ENCODE measurements around the gene TLE3.
A peak's percentile ranks its signal among the peaks of the same experiment; 100 is the strongest.
"Not testable (repeated sequence)": the region's sequence is repeated elsewhere in the genome, so short reads cannot be mapped to it uniquely, and the experiment has no call there.

The TLE3 gene

DNA sequence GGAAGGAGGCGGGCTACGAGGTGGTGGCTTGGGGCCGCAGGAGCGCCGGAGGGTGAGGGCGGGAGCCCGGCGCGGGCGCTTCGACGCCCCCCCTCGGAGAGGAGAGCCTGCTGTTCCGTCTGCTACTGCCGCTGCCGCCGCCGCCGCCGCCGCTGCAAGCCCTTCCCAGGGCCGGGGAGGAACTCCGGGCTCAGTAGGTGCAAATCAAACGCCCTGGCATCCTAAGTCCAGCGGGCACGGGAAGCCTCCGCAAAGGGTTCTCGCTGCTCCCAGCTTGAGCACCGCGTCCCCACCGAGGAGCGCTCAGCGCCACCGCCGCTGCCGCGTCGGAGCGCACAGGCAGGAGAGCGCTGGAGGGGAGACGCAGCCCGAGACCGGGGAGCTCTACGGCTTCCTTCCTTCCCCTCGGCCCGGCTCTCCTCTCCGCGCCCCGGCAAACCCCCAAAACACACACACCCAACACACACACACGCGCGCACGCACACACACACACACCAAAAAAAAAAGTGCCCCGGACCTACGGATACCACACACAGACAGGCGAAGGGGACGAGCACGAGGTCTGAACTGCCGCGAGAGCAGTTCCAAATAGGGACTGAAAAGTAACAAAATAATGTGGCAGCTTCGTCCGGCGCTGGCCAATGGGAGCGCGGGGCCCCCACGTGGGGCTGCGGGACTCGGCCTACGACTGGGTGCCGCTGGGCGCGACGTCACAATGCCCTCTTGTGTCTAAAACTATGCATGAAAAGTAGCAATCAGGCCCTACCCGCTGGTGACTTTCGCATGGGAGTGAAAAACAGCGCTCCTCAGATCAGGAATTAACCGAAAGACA is at the start of gene TLE3:
TLE3 (minus strand) TSS at position 597 of the 832 bp plus-strand sequence. CDS start 1,119 bp downstream, outside the sequence.
- DNase-seq, result peak; percentile 88

DNA sequence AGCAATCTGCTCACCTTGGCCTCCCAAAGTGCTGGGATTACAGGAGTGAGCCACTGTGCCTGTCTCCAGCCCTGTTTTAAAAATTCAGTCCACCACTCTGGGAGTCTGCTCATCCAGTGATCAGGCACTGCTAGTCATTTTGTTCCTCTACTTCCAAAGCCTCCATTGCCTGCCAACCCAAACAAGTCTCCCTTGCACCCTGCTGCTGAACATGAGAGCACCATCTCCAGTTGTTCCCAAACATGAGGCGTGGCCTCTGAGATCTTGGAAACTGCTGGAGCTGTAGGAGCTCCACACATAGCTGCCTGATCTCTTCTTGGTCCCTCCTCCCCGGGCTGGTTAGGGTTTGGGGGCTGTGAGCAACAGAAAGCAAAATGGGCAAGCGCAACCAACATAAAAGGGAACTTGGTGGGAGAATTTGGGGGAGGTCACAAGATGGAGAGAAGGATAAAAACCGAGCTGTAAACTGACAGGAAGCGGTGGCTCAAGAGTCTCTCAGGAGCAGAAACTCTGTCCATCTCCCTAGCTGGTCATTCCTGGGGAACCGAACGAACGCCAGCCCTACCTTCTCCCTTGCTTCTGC is 49.6 kb upstream of the TLE3 start:
- DNase-seq, result no peak

DNA sequence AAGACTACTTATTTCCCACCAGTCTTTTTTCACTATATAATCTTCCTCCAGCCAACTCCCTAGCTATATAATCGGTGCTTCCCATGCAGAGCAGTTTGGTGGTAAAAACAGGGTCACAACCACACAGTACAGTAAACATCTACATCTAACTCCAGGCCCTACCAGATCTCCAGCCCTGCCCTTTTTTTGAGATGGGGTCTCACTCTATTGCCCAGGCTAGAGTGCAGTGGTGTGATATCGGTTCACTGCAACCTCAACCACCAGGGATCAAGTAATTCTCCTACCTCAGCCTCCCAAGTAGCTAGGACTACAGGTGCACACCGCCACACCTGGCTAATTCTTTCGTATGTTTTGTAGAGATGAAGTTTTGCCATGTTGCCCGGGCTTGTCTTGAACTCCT is 49.1 kb upstream of the TLE3 start:
- no peak for DNase-seq

DNA sequence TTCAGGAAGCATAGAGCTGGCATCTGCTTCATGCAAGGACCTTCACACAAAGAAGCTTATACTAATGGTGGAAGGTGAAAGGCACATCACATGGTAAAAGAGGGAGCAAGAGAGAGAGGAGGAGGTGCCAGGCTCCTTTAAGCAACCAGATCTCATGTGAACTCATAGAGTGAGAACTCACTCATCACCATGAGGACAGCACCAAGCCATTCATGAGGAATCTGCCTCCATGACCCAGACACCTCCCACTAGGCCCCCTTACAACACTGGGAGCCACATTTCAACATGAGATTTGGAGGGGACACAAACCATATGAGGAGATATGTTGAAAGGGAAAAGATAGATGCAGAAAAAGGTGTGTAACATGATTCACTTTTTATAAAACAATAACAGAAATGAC is 48.4 kb upstream of the TLE3 start:
- no peak for DNase-seq

DNA sequence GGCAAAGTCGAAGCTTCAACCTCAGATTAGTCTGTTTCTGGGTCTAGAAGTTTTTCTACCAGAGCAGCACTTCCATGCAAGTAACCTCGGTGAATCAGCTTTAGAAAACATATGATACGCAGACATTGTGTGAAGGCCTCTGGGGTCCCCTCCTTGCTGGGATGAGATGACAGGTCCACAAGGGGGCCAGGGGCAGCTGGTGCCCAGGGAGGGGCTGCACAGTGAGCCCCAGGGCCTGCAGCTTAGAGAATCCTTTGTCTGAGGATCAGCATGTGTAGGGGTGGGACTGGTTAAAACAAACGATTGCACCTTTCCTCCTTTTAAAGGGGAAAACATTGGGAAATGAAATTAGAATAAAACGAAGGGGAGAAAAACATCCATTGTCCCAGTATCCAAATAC is 47.5 kb upstream of the TLE3 start:
- no peak for DNase-seq

DNA sequence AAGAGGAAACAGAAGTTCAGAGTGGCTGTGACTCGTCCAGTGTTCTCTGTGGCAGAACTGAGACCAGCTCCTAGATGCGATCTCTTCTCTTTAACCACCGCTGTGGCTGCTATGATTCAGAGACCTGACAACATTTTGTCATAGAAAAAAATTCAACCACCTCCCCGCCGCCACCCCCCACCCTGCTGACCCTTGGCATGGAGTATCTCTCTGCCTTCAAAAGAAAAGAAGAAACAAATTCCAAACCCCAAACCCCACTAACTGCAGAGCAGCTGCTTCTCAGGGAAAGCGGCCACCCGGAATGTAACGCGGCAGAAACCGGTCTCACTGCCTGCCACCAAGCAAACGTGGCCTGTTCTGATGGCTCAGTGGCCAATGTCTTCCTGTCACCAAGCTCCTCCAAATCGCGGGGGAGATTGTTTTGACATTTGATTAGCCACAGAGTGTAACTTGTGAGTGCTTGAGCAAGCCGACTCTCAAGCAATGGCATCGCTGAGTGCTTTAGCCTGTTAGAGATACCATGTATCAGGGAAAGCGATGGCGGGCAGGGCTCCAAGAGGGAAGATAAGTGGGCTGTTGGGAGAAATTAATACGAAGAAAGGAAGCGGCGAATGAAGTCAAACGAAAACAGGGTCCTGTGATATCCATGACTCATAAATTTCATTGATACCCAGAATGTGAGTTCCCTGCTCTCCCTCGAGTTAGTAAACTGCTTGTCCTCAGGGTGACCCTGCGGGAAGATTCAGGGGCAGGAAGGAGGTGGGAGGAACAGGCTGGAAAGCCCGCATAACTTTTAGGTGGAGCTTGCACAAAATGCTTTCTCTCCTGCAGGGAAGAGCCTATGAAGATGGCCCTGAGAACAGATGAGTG is 44.8 kb upstream of the TLE3 start:
- no peak for DNase-seq

DNA sequence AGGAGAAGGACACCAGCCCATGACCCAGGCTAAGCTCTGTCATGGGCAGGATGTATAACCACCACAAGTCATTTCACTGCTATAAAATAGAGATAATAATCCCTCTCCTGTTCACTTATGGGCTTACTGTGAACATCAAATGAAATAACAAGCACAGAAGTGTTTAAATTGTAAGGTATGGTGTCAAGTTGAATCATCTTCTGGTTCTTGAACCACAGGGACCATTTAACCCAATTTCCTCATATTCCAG is 44.3 kb upstream of the TLE3 start:
- no peak for DNase-seq

DNA sequence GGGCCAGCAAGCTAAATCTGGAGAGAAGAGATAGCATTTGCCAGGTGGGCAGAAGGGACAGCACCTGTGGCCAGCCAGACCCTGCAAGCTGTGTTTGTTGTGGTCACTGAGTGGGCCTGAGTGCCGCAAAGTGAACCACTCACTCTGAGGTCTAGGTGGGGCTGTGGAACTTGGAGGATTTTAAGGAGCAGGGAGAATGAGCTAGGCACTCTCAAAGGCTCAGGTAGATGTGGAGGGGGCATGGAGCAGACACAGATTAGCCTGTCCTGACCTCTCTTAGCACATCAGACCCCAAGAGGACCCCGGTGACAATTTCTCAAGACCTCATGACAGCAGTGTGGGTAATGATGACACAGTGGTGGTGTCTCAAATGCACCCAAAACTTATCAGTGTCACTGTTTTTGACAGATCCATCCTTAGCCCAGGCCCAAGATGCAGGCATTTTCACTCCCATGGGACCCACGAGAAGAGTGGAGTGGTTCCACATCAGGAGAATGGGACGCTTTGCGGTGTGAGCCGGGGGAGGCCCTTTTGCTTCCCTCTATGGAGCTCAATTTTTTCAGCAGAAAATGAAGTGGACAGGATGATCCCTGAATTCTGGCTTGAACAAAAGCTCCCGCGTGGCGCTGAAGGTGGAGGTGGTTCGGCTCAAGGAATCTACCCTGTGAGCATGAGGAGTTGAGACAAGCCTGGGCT is 43.8 kb upstream of the TLE3 start:
- DNase-seq, result no peak

DNA sequence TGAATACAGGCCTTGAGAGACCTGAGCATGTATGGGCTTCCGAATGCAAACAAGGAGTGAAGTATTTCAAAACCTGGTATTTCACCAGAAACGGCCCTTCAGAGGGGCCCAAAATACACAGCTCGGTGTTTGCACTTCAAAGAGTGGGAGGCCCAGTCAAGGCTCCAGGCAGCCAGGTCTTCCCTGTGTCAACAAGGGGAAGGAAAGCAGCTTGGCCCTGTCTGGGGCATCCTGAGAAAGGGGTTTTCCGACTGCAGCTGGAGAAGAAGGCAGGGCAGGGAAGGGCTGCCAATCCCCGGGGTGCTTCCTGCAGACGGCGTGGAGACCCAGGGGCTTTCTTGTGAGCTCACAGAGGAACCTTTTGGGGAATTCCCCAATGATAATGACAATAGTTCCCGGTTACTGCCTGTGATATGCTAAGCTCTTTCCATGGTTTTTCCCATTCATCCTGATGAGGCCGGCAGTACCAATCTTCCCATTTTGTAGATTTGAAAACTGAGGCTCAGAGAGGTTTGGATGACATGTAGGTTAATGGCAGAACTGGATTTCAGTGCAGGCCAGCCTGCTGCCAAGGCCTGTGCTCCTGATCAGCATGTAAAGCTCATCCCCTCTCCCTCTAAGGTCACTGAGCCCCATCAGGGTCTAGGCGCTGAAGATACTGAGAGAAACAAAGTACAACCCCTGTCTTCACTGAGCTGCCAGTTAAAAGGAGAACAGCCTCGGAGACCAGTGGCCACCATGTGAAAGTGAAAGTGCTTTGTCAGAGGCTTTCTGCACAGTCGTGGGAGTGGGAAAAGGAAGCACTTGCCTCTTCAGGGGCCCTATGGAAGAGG is 43.0 kb upstream of the TLE3 start:
- no peak for DNase-seq

DNA sequence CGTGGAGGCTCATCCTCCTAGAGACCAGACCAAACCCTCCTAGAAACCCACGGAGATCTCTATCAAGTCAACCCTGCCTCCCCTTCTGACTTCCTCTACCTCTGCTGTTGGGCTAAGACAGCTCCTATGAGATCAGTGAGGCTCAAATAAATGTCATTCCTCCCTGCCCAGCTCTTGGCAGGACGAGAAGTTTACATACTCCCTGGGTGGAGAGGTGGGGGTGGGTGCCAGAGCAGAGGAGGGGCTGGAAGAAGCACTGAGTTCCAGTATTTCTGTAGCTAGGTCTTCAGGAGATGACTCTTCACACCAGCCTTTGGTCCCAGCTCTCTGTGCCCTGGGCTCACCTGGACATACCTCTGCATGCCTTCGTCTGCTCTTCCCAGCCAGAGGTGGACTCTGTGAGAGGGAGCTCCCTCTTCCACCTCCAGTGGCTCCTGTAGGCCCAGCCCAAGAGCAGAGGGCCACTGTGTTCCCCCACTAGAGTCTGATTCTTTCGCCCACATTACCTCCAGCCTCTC is 42.4 kb upstream of the TLE3 start:
- DNase-seq, result no peak

DNA sequence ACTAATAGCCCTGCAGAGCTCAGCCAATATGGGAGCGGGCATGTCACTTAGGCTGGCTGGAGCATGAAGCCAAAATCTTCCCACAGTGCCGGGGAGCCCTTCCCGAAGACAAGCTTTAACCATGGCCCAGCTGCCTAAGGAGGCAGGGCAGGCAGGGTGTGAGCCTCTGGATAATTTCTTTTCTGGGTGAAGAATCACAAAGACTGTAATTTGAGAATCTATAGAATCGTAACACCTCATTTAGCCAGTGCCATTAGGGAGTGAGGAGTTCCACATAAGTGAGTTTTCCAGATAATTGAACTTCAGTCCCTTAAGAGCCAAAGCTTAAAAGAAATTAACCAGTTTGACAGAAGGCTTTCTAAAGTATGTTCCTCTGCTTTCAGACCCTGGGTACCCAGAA is 40.2 kb upstream of the TLE3 start:
- DNase-seq, result no peak

DNA sequence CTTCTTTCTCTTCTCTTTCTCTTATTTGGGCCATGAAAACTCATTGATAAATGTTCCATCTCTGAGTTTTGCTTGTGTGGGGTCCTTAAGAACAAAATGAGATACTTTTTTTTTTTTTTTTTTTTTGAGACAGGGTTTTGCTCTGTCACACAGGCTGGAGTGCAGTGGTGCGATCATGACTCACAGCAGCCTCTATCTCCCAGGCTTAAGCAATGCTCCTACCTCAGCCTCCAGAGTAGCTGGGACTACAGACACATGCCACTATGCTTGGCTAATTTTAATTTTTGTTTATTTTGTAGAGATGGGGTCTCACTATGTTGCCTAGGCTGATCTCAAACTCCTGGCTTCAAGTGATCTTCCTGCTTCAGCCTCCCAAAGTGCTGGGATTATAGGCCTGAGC is 39.3 kb upstream of the TLE3 start:
- not testable (repeated sequence) for DNase-seq

DNA sequence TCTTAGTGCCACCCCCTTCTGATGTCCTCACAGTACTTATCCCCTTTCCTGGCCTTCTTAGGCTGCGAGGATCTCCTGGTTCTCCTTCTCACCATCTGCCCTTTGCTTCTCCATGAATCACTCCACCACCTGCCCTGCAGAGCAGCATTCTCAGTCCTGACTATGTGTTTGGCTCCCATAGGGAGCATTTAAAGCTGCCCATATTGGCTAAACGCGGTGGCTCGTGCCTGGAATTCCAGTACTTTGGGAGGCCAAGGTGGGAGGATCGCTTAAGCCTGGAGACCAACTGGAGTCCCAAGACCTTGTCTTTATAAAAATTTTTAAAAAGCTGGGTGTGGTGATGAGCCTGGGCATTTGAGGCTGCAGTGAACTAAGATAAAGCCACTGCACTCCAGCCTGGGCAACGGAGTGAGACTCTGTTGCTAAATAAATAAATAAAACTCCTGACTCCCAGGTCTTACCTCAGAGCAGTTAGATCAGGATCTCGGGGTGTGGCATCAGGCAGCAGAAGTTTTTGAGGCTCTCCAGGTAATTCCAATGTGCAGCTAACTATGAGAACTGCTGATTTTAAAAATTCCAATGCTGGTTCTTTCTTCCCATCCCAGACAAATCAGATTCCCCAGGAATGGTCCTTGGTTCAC is 36.2 kb upstream of the TLE3 start:
- no peak for DNase-seq

DNA sequence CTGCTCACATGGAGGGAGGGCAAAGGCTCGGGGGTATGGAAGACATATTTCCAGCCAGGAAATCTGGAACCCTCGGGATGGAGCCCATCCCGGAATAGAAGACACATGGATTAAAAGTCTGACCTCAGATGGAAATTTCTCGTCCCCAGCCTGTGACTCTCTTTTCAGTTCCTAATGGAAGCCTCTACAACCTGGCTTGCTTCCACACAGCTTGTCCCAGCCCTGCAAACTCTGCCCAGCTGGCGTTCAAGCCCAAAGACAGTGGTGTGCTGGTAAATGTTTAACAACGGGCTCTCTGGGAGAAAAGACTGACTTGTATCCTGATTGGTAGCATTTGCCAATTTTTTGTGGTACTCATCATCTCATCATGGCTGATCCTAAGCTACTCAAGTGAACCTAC is 35.6 kb upstream of the TLE3 start:
- no peak for DNase-seq

DNA sequence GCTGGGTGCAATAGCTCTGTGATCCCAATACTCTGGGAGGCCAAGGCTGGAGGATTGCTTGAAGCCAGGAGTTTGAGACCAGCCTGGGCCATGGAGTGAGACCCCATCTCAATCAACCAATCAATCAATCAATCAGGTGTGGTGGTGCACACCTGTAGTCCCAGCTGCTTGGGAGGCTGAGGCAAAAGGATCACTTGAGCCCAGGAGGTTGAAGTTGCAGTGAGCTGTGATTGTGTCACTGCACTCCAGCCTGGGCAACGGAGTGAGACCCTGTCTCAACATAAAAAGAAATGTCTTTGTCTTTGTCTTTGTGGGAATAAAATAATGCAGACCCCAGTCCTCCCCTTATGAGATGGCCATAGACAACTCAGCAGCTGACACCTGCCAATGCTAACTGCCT is 34.9 kb upstream of the TLE3 start:
- no peak for DNase-seq

DNA sequence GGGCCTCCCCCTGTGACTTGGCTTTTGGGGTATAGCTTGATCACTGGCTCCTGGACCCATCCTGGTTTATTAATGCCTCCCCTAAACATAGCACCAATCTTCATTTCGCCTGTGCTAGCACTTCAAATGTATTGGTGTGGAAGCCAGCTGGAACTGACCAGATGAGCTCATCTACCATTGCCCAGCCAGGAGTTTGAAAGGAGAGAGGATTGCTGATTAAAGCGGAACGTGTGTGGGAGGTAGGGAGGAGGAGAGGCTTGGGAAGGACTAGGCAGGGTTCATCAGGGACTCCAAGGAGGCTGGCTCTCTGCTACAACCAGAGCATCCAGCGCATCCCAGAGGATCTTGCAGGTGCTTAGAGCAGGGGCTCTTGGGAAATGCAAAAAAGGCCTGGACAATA is 34.4 kb upstream of the TLE3 start:
- no peak for DNase-seq

DNA sequence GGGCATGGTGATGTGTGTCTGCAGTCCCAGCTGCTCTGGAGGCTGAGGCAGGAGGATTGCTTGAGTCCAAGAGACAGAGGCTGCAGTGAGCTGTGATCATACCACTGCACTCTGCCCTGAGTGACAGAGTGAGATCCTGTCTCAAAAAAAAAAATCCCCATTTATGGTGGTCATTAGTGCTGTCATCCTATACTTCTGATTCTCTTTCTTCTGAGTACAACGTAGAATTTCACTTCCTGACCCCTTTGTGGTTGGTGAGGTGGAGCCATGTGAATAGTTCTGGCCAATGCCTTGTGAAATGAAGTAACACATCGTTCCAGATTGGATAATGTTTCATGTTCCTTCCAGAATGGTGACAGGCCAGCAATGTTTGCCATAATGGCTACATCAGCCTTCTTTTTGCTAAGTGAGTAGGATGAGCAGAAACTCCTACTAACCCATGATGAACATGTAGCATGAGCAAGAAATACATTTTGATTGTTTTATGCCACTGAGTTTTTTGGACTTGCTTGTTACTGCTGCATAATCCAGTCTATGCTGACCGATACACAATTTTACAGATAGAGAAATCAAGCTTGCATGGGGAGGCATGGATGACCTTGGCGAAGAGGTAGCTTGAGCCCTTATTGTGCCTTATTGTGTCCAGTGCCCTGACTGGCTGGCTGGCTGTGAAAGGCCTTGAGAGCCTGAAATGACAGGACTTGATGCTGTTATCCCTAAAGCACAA is 30.9 kb upstream of the TLE3 start:
- no peak for DNase-seq

DNA sequence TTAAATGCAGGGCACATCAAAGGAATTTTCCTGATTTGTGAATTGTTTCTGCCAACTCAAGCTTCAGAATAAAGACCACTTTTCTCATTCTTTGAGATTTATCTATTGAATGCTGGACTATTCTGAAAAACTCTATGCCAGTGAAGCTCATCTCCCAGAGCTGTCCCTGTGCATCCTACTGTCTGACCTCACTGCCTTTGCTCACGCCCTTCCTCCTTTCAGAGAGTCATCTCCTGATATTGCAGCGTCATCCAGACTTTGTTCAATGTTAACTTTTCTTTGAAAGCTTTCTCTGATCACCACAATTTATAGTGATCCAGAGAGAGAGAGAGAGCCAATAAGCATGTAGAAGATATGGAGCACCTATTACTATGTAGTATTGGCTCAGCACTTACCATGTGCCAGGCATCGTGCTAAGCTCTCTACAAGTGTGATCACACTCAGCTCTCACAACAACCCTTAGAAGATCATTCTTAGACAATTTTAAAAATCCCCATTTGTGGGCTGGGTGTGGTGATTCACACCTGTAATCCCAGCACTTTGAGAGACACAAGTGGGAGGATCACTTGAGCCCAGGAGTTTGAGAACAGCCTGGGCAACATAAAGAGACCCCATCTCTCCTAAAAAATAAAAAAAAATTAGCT is 30.2 kb upstream of the TLE3 start:
- DNase-seq, result no peak

DNA sequence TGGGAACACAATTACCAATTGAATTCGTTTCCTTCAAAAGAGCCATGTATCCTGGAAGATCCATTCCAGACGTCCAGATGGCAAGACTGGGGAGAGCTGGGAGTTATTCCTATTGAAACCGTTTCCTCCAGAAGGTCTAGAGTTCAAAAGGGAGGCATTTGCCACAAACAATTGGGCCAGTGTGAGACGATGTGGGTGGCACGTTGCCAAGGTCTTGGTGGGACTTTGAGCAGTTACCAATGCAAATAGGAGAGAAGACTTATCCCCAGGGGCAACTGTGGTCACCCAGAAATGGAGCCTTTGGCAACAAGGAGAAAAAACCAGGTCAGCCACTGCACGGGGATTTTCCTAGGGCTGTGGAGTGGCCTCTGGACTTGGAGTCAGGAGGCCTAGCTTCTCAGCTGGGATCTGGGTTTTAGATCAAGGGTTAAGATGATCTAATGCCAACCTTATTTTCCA is 29.6 kb upstream of the TLE3 start:
- no peak for DNase-seq

DNA sequence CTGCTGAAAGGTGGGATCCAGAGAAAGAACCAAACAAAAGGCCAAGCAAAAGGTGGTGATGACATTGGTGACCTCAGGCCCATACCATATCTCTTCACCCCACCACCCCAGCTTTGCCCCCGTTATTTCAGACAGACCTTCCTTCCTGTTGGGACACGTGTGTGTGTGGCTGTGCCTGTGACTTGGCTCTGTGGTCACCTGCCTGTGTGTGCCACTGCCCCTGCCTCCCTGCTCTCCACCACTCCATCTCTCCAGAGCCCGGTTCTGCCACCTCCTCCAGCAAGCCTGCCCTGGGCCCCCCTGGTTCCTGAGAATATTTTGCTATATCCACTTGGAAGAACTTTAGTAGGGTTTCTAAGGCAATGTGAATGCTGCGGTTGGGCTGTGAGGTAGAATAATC is 28.6 kb upstream of the TLE3 start:
- no peak for DNase-seq

Measured in NCI-H1092 (cell line).